HG02938 (cell line): ENCODE measurements around the gene C1orf226.

Experiments used
- ATAC-seq: cut with Tn5 transposase; IDR thresholded peaks from one replicate; pipeline ENCODE4 v1.9.1; 2021; ENCODE audit warnings: mild to moderate bottlenecking, moderate library complexity; ENCODE audit not compliant: unreplicated experiment

Gene C1orf226

GRCh38 chr1:162365284-162366020 lies 16.1 kb upstream of the C1orf226 start:
- no peak for ATAC-seq

GRCh38 chr1:162366149-162366548 lies 15.4 kb upstream of the C1orf226 start:
- ATAC-seq = no peak

- no peak for ATAC-seq
These were observed 14.9 kb upstream of the C1orf226 start for GRCh38 chr1:162366671-162367070.

GRCh38 chr1:162367073-162367472 lies 14.5 kb upstream of the C1orf226 start:
- no peak for ATAC-seq

GRCh38 chr1:162367772-162368171 lies 13.8 kb upstream of the C1orf226 start:
- no peak for ATAC-seq

GRCh38 chr1:162368451-162368850 lies 13.1 kb upstream of the C1orf226 start:
- no peak for ATAC-seq

- no peak for ATAC-seq
These were observed 12.0 kb upstream of the C1orf226 start for GRCh38 chr1:162369571-162369970.

- ATAC-seq = no peak
These were observed 11.4 kb upstream of the C1orf226 start for GRCh38 chr1:162370161-162370560.

- no peak for ATAC-seq
These were observed 10.8 kb upstream of the C1orf226 start for GRCh38 chr1:162370721-162371120.

GRCh38 chr1:162371611-162372010 lies 9.9 kb upstream of the C1orf226 start:
- ATAC-seq = no peak

GRCh38 chr1:162372159-162373071 lies 9.1 kb upstream of the C1orf226 start:
- no peak for ATAC-seq

GRCh38 chr1:162373072-162373427 lies 8.5 kb upstream of the C1orf226 start:
- ATAC-seq = no peak

GRCh38 chr1:162373541-162374260 lies 7.8 kb upstream of the C1orf226 start:
- no peak for ATAC-seq

- ATAC-seq = no peak
These were observed 7.1 kb upstream of the C1orf226 start for GRCh38 chr1:162374406-162374805.

- ATAC-seq = no peak
These were observed 6.1 kb upstream of the C1orf226 start for GRCh38 chr1:162375463-162375862.

- ATAC-seq = no peak
These were observed 4.8 kb upstream of the C1orf226 start, which contains the start of gene SPATA46 for GRCh38 chr1:162376691-162377090. TSS of gene SPATA46 (minus strand) at chr1:162376854. CDS start at chr1:162376790, 64 bp downstream.

GRCh38 chr1:162380061-162380846 lies 1.3 kb upstream of the C1orf226 start:
- no peak for ATAC-seq

- ATAC-seq = no peak
These were observed 618 bp downstream of the C1orf226 start for GRCh38 chr1:162381941-162382750.

- no peak for ATAC-seq
These were observed 1.6 kb downstream of the C1orf226 start for GRCh38 chr1:162383091-162383490.

- no peak for ATAC-seq
These were observed 2.0 kb downstream of the C1orf226 start for GRCh38 chr1:162383516-162383915.
